Bronchial epithelial cell (primary cell): ENCODE measurements around the gene CCKAR. TPM values are rescaled to one million over a fixed set of nuclear protein-coding genes. Genes with fewer than 3 reads are reported as not detected.

Source experiments
- DNase-seq: peaks from one replicate; pipeline ENCODE4 v3.0.0-alpha.2; 2010; ENCODE audit warnings: low read depth
- FAIRE-seq: peaks from 2 replicates; lab custom pipeline; 2011; peaks lifted over from hg19 to GRCh38; lab: Jason Lieb, UNC
- H3K27me3 ChIP-seq: 2 replicates; pipeline ENCODE4 v1.5.1; 2011; ENCODE audit warnings: low read length; ENCODE audit not compliant: control insufficient read depth, insufficient read depth
- H3K36me3 ChIP-seq: 2 replicates; pipeline ENCODE4 v1.5.1; 2011; ENCODE audit warnings: low read length; ENCODE audit not compliant: control insufficient read depth, insufficient read depth
- H3K4me3 ChIP-seq: 2 replicates; pipeline ENCODE4 v1.5.1; 2011; ENCODE audit warnings: mild to moderate bottlenecking, low read depth, low read length, control low read depth
- total RNA-seq: library from RNA; depleted of rRNA; stranded (reverse); fragments of >200 nt; gene quantifications from 2 replicates; pipeline ENCODE4 v1.2.1, GENCODE V29; 2014
- TF ChIP-seq, protein P1 (sequence below): IDR thresholded peaks from 2 replicates; pipeline ENCODE4 v1.5.1; 2011; ENCODE audit warnings: mild to moderate bottlenecking, moderate library complexity, low read length, control low read depth, inconsistent platforms; ENCODE audit not compliant: insufficient read depth, severe bottlenecking

CCKAR gene
- total RNA-seq, 1 donor from 2014 or later: not detected

DNA sequence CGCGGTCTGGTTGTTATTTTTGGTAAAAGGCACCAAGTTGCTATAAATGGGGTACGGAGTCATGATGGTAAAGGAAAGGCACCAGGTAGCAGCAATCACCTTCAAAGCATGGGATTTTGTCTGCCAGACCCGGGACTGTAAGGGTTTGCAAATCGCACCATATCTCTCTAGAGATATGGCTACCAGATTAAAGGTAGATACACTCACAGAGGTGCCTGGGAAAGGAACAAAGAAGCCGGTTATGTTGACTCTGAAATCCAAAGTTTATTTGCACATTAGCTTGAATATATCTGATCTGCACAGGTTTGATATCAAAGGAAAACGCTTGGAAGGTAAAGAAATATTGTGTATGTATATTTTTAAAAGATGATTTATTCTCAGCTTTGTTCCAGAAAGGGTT lies 4.6 kb downstream of the CCKAR start:
- DNase-seq (no peak), FAIRE-seq (no peak)
- Histone ChIP-seq H3K36me3 (no peaks in the 10 kb centered on the region), H3K27me3 (no peaks in the 10 kb centered on the region), H3K4me3 (no peak overlapping the region)
- TF ChIP-seq, protein P1, sequence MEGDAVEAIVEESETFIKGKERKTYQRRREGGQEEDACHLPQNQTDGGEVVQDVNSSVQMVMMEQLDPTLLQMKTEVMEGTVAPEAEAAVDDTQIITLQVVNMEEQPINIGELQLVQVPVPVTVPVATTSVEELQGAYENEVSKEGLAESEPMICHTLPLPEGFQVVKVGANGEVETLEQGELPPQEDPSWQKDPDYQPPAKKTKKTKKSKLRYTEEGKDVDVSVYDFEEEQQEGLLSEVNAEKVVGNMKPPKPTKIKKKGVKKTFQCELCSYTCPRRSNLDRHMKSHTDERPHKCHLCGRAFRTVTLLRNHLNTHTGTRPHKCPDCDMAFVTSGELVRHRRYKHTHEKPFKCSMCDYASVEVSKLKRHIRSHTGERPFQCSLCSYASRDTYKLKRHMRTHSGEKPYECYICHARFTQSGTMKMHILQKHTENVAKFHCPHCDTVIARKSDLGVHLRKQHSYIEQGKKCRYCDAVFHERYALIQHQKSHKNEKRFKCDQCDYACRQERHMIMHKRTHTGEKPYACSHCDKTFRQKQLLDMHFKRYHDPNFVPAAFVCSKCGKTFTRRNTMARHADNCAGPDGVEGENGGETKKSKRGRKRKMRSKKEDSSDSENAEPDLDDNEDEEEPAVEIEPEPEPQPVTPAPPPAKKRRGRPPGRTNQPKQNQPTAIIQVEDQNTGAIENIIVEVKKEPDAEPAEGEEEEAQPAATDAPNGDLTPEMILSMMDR: no peak

DNA sequence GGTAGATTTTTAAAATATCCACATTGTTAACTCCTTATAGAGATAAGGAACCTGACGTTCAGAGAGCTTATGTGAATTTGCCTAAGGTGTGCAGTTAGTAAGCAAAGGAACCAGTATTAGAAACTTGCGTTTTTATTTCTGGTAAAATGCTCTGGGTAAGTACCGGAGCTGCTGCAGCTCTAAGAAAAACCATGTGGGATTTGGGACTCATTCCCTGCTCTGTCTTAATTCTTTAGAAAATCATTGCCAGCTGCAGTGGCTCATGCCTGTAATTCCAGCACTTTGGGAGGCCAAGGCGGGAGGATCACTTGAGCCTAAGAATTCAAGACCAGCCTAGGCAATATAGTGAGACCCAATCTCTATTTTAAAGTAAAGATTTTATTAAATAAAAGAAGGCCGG lies 5.8 kb downstream of the CCKAR start:
- FAIRE-seq (no peak), DNase-seq (no peak)
- no peaks in the 10 kb centered on the region for H3K36me3 ChIP-seq
- TF ChIP-seq, protein P1: no peak
- no peaks in the 10 kb centered on the region for H3K27me3 ChIP-seq
- H3K4me3 ChIP-seq: no peak overlapping the region

DNA sequence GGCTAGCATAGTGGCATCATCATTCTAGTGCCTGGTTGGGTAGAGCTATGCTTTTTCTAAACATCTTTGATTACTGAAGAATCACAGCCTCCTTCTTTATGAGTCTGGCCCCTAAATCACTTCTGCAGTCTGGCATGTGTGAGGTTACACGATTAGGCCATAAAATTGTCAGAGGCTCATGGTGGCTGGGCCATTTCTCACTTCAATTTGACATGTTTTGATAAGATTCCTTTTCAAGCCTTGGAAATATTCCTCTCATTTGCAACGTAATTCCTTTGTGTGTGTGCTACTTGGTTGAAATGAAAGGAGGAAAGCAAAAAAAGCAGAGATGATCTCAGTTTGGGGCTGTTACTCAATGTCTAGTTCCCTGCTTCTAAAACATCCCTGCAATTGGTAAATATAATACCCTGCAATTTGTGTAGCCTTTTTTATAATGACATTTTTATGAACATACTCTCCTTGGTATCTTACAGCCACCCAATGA lies 6.2 kb downstream of the CCKAR start:
- Histone ChIP-seq H3K4me3 (no peak overlapping the region), H3K36me3 (no peaks in the 10 kb centered on the region), H3K27me3 (no peaks in the 10 kb centered on the region)
- TF ChIP-seq, protein P1: no peak
- FAIRE-seq: no peak
- no peak for DNase-seq

DNA sequence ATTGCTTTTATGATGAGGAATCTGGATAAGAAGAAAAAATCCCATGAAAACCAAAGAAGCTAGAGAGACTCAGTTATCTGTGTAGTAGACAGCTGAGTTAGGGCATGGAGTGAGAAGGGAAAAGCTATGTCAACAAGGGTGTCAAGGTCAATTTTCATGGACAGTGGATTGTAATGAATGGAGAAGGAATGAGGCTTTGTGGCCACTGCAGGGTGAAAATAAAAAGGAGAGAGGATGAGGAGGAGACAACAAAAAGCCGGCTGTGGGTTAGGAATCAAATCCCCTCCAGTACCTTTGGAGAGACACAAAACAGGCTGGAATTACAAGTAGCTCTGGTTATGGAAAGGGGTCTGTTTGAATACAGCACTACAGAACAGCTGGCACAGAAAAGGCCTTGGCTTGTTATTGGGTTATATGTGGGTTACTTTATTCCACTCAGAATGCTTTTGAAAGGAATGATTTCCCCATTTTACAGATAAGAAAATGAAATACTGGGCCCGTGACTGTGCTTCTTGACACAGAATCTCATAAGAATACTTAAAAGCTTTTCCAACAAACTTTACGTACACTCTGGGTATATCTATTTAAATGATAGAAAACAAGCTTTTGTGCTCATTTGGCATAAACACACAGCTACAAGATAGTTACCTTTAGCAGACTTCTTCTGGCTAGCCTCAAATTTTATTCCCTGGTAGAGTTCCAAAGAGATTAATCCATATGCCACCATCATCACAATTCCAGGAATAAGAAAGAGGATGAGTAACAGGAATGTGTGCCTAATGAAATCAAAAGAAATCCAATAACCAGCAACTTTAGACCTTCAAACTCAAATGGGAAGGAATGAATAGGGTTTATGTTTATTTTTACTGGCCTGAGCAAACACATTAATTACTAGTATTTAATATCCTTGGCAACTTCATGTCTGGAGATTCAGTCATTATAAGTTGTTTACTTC lies 7.5 kb downstream of the CCKAR start:
- H3K4me3 ChIP-seq: no peak overlapping the region
- H3K36me3 ChIP-seq: no peaks in the 10 kb centered on the region
- TF ChIP-seq, protein P1: no peak
- FAIRE-seq: no peak
- H3K27me3 ChIP-seq: no peaks in the 10 kb centered on the region
- no peak for DNase-seq

DNA sequence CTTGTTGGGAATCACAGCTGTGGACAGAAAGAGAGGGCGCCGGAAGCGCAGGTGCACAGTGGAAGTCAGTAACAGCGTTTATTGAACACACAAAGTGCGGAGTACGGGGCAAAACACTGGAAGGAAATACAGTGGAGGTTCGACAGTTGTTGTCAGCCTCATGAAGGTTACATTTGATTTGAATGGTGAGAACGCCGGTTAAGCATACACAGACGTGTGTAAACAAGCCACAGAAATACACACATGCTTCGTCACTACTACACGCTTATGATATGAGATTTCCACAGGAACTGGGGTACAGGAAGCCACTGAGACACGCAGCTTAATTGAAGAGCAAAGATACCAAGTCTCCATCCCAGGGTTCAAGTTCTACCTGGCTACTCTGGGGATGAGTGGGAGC lies 12.0 kb downstream of the CCKAR start:
- FAIRE-seq (no peak), DNase-seq (peak; percentile 32)
- TF ChIP-seq, protein P1: no peak

More for the DNA sequence above, 12.0 kb downstream of the CCKAR start:
- Histone ChIP-seq H3K36me3 (no peaks in the 10 kb centered on the region), H3K4me3 (no peak overlapping the region), H3K27me3 (no peaks in the 10 kb centered on the region)
